ENCODE measurements around the gene FLYWCH1.

DNA sequence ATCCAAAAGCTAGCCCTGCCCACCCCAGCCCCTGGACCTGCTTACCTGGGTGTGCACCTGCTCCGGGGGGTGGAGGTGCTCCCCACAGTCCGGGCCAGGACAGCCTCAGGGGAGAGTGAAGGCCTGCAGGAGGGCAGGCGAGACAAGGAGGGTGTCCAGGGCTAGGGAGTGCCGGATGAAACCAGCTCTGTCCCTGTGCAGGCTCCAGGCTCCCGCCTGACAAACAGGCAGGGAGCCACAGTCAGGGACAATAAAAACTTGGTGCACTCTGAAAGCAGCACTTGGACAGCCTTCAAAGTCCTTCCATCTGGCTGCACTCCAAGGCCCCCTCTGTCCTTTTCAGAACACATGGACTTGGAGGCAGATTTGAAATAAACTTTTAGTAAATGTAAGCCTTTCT, 61.4 kb downstream of the FLYWCH1 start:
- TF ChIP-seq SP1 (IDR thresholded peaks at IDR 0.05; ENCODE audit: low read depth, low read length) (no peak), BRCA1 (IDR thresholded peaks at IDR 0.05; ENCODE audit: low read depth, low read length) (no peak), NANOG (IDR thresholded peaks at IDR 0.05; ENCODE audit: insufficient read depth, low read depth, low read length, poor library complexity, severe bottlenecking) (no peak), POLR2A (IDR thresholded peaks at IDR 0.05; ENCODE audit: control extremely low read depth in 1 of 2, low read depth in 2 of 2, low read length in 2 of 2) (peak in 1 of 2 experiments; percentile 39; a peak in 2 of 3 replicates)
- TF ChIP-seq, protein P1, sequence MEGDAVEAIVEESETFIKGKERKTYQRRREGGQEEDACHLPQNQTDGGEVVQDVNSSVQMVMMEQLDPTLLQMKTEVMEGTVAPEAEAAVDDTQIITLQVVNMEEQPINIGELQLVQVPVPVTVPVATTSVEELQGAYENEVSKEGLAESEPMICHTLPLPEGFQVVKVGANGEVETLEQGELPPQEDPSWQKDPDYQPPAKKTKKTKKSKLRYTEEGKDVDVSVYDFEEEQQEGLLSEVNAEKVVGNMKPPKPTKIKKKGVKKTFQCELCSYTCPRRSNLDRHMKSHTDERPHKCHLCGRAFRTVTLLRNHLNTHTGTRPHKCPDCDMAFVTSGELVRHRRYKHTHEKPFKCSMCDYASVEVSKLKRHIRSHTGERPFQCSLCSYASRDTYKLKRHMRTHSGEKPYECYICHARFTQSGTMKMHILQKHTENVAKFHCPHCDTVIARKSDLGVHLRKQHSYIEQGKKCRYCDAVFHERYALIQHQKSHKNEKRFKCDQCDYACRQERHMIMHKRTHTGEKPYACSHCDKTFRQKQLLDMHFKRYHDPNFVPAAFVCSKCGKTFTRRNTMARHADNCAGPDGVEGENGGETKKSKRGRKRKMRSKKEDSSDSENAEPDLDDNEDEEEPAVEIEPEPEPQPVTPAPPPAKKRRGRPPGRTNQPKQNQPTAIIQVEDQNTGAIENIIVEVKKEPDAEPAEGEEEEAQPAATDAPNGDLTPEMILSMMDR (IDR thresholded peaks at IDR 0.05; ENCODE audit: control extremely low read depth in 1 of 3, insufficient read depth in 1 of 3, low read depth in 1 of 3, low read length in 3 of 3), result no peak

Measured in H1 (cell line).